CD14-positive monocyte (primary cell): ENCODE data around the gene U2SURP. TPM values are rescaled to one million over a fixed set of nuclear protein-coding genes. Genes with fewer than 3 reads are reported as not detected.

ENCODE experiments used
- DNase-seq, 3 donors: peaks; one replicate each; pipeline ENCODE4 v3.0.0-alpha.2; 2011 to 2022
- H2AFZ ChIP-seq: 2 replicates; pipeline ENCODE4 v1.6.0; 2012; ENCODE audit warnings: mild to moderate bottlenecking, low read depth, low read length, inconsistent platforms; ENCODE audit not compliant: insufficient read depth, poor library complexity, severe bottlenecking
- H3K27ac ChIP-seq, 2 donors: 1 replicate in 1 of 2; 2 replicates in 1 of 2; pipeline ENCODE4 v1.5.1; 2012 to 2013; ENCODE audit warnings: low read length in 2 of 2, control low read depth in 1 of 2, inconsistent platforms in 1 of 2, low read depth in 1 of 2, mild to moderate bottlenecking in 1 of 2
- H3K27me3 ChIP-seq, 2 donors: one replicate each; pipeline versions ENCODE4 v1.6.0 to v1.6.1; 2011 to 2013; ENCODE audit warnings: low read length in 2 of 2; ENCODE audit not compliant: control insufficient read depth in 2 of 2, insufficient read depth in 2 of 2
- H3K36me3 ChIP-seq, 2 donors: replicated peaks in 1 of 2; 1 replicate in 1 of 2; 2 replicates in 1 of 2; pipeline versions ENCODE4 v1.5.1 to v1.6.1; 2012 to 2013; ENCODE audit warnings: low read length in 2 of 2, control low read depth in 1 of 2, inconsistent platforms in 1 of 2, mild to moderate bottlenecking in 1 of 2; ENCODE audit not compliant: insufficient read depth in 2 of 2, control insufficient read depth in 1 of 2
- H3K4me1 ChIP-seq, 2 donors: 1 replicate in 1 of 2; 2 replicates in 1 of 2; pipeline versions ENCODE4 v1.5.1 to v1.6.1; 2012 to 2013; ENCODE audit warnings: low read length in 2 of 2, control low read depth in 1 of 2, inconsistent platforms in 1 of 2, mild to moderate bottlenecking in 1 of 2, moderate library complexity in 1 of 2; ENCODE audit not compliant: insufficient read depth in 2 of 2, control insufficient read depth in 1 of 2
- H3K4me2 ChIP-seq: replicated peaks from 2 replicates; pipeline ENCODE3; 2012; ENCODE audit warnings: low read length, moderate library complexity, mild to moderate bottlenecking; ENCODE audit not compliant: poor library complexity, severe bottlenecking; ENCODE audit errors: extremely low read depth
- H3K4me3 ChIP-seq, 3 experiments: fragments of 200-600 bp in 1 of 3; sonication (generic) in 1 of 3; replicated peaks in 1 of 3; 1 replicate in 2 of 3; 2 replicates in 1 of 3; pipeline ENCODE4 v1.5.1; 2011 to 2013; ENCODE audit warnings: low read length in 3 of 3, mild to moderate bottlenecking in 3 of 3, control low read depth in 2 of 3, low read depth in 2 of 3, inconsistent platforms in 1 of 3, moderate library complexity in 1 of 3
- H3K79me2 ChIP-seq: 2 replicates; pipeline ENCODE4 v1.6.0; 2012; ENCODE audit warnings: mild to moderate bottlenecking, control low read depth, inconsistent platforms, low read length, moderate library complexity; ENCODE audit not compliant: insufficient read depth
- H3K9ac ChIP-seq: 2 replicates; pipeline ENCODE4 v1.6.0; 2017; ENCODE audit warnings: low read length, mild to moderate bottlenecking; ENCODE audit not compliant: insufficient read depth, poor library complexity, severe bottlenecking
- H3K9me3 ChIP-seq, 2 donors: replicated peaks in 1 of 2; 1 replicate in 1 of 2; 2 replicates in 1 of 2; pipeline versions ENCODE4 v1.5.1 to v1.6.1; 2012 to 2013; ENCODE audit warnings: low read length in 2 of 2, control low read depth in 1 of 2; ENCODE audit not compliant: control insufficient read depth in 1 of 2, insufficient read depth in 1 of 2
- H4K20me1 ChIP-seq: 2 replicates; pipeline ENCODE4 v1.6.0; 2012; ENCODE audit warnings: mild to moderate bottlenecking, low read length, control low read depth, moderate library complexity; ENCODE audit not compliant: insufficient read depth
- H3K27ac Mint-ChIP-seq, 7 donors: one replicate each; pipeline ENCODE4 v1.8.0; 2020; ENCODE audit warnings: mild to moderate bottlenecking in 7 of 7, mixed read lengths in 7 of 7, moderate library complexity in 6 of 7, inconsistent platforms in 2 of 7
- H3K27me3 Mint-ChIP-seq, 3 donors: one replicate each; pipeline ENCODE4 v1.8.0; 2021 to 2022; ENCODE audit warnings: low read depth in 3 of 3, mild to moderate bottlenecking in 3 of 3, mixed read lengths in 3 of 3, moderate library complexity in 3 of 3, inconsistent platforms in 1 of 3
- H3K36me3 Mint-ChIP-seq, 2 donors: one replicate each; pipeline ENCODE4 v1.8.0; 2020; ENCODE audit warnings: mixed read lengths in 2 of 2, inconsistent platforms in 1 of 2, mild to moderate bottlenecking in 1 of 2
- H3K4me1 Mint-ChIP-seq: one replicate; pipeline ENCODE4 v1.8.0; 2020; ENCODE audit warnings: mild to moderate bottlenecking, mixed read lengths
- H3K4me3 Mint-ChIP-seq, 2 donors: one replicate each; pipeline ENCODE4 v1.8.0; 2020; ENCODE audit warnings: mild to moderate bottlenecking in 2 of 2, mixed read lengths in 2 of 2, moderate library complexity in 1 of 2
- H3K9me3 Mint-ChIP-seq, 7 donors: one replicate each; pipeline ENCODE4 v1.8.0; 2020 to 2022; ENCODE audit warnings: mixed read lengths in 7 of 7, mild to moderate bottlenecking in 6 of 7, moderate library complexity in 6 of 7, inconsistent platforms in 2 of 7
- CTCF ChIP-seq: fragments of 200-600 bp; IDR thresholded peaks from one replicate; pipeline ENCODE4 v1.8.0; 2022; ENCODE audit warnings: antibody characterized with exemption, mild to moderate bottlenecking
- WGBS: methylation state at CpG from one replicate; pipeline ENCODE4 v1.1.5; 2013; ENCODE audit warnings: missing lambda C conversion rate; ENCODE audit not compliant: insufficient coverage; 5-methylcytosine and 5-hydroxymethylcytosine counted together
- intact Hi-C, 2 donors: fragments of 100-400 bp; cut with micrococcal nuclease; formaldehyde crosslinking; loops; one replicate each; pipeline versions ENCODE4 v1.15.0 to v1.15.1; 2023
- polyA plus RNA-seq, 3 donors: library from polyadenylated mRNA; depleted of rRNA in 1 of 3; unstranded in 2 of 3; stranded (reverse) in 1 of 3; fragments of 300-500 nt in 2 of 3; fragments of >200 nt in 1 of 3; fragmentation: Illumina TruSeq in 2 of 3; gene quantifications; 1 replicate in 2 of 3; 2 replicates in 1 of 3; pipeline ENCODE4 v1.2.3, GENCODE V29; 2012 to 2021

U2SURP gene
- polyA plus RNA-seq, 3 donors = 21.1 to 70.4 (median 51.4) TPM

- H3K4me3 Mint-ChIP-seq = peak overlapping the region in 1 of 2 donors; percentile 7
- H3K79me2 ChIP-seq = no peaks in the 10 kb centered on the region
Measured at GRCh38 chr3:142971431-142971830, 29.9 kb upstream of the U2SURP start.

GRCh38 chr3:142972092-142972753 is 29.1 kb upstream of the U2SURP start:
- Mint-ChIP-seq H3K4me1 (peaks cover 5% of the 10 kb centered on the region), H3K27me3 (peaks cover 9 to 21% (median 10%) of the 10 kb centered on the region in 3 donors), H3K36me3 (no peaks in the 10 kb centered on the region), H3K4me3 (no peak overlapping the region), H3K9me3 (no peaks in the 10 kb centered on the region), H3K27ac (no peak overlapping the region)
- Histone ChIP-seq H3K9ac (no peak overlapping the region), H3K4me2 (no peak overlapping the region), H3K4me1 (peaks cover 0 to 3% of the 10 kb centered on the region in 2 donors), H3K9me3 (no peaks in the 10 kb centered on the region), H3K4me3 (no peak overlapping the region), H3K27ac (no peak overlapping the region), H3K79me2 (no peaks in the 10 kb centered on the region), H4K20me1 (no peaks in the 10 kb centered on the region), H3K27me3 (peaks cover 0 to 2% of the 10 kb centered on the region in 2 donors), H2AFZ (no peak overlapping the region), H3K36me3 (no peaks in the 10 kb centered on the region)
- TF ChIP-seq CTCF = no peak
- no peak for DNase-seq
- intact Hi-C loops = no loop called here
- 96% methylated on average over 3 of the region's 7 CpGs for WGBS

More at GRCh38 chr3:142971431-142971830, 29.9 kb upstream of the U2SURP start:
- no peak for TF ChIP-seq CTCF
- Mint-ChIP-seq H3K9me3 (peaks cover 0 to 3% (median 0%) of the 10 kb centered on the region in 7 donors), H3K27me3 (peaks cover 13 to 24% (median 14%) of the 10 kb centered on the region in 3 donors), H3K36me3 (no peaks in the 10 kb centered on the region), H3K4me1 (peaks cover under 1% of the 10 kb centered on the region), H3K27ac (no peak overlapping the region)
- Histone ChIP-seq H3K27me3 (peaks cover 1 to 4% of the 10 kb centered on the region in 2 donors), H3K27ac (no peak overlapping the region), H4K20me1 (no peaks in the 10 kb centered on the region), H3K4me2 (no peak overlapping the region), H2AFZ (no peak overlapping the region), H3K4me1 (no peaks in the 10 kb centered on the region), H3K9me3 (no peaks in the 10 kb centered on the region), H3K36me3 (no peaks in the 10 kb centered on the region), H3K4me3 (no peak overlapping the region), H3K9ac (no peak overlapping the region)
- intact Hi-C loops = no loop called here
- WGBS = 94% methylated on average over 2 of the region's 3 CpGs
- DNase-seq = no peak
